PFSK-1 (cell line): ENCODE measurements around the gene ERBB4.

Experiments
- FOXP2 ChIP-seq: optimal IDR thresholded peaks from 2 replicates; pipeline ENCODE3; 2011; ENCODE audit warnings: borderline replicate concordance, control low read depth, inconsistent platforms; ENCODE audit not compliant: insufficient read depth; ENCODE audit errors: extremely low read length, extremely low read depth
- POLR2AphosphoS5 ChIP-seq: IDR thresholded peaks from 2 replicates; pipeline ENCODE4 v1.6.1; 2012; ENCODE audit warnings: low read depth, mild to moderate bottlenecking, control low read depth, low read length, moderate library complexity
- REST ChIP-seq, 2 experiments: IDR thresholded peaks; 2 replicates each; pipeline versions ENCODE4 v1.6.1 to v1.8.0; 2011 to 2012; ENCODE audit warnings: low read depth in 2 of 2, low read length in 2 of 2, control low read depth in 1 of 2, inconsistent platforms in 1 of 2, mild to moderate bottlenecking in 1 of 2, moderate library complexity in 1 of 2; ENCODE audit not compliant: insufficient read depth in 1 of 2
- SIN3A ChIP-seq: IDR thresholded peaks from 2 replicates; pipeline ENCODE4 v1.6.1; 2012; ENCODE audit warnings: mild to moderate bottlenecking, low read length, moderate library complexity, borderline replicate concordance; ENCODE audit not compliant: insufficient read depth
- TAF1 ChIP-seq: IDR thresholded peaks from 2 replicates; pipeline ENCODE4 v1.6.1; 2012; ENCODE audit warnings: low read length, control low read depth, borderline replicate concordance; ENCODE audit not compliant: insufficient read depth

Gene ERBB4

GRCh38 chr2:211609127-211609526, 929.5 kb downstream of the ERBB4 start:
- TF ChIP-seq FOXP2 (no peak), TAF1 (no peak), REST (IDR thresholded peaks at IDR 0.05; ENCODE audit: insufficient read depth in 1 of 2, low read depth in 2 of 2, low read length in 2 of 2) (no peak), SIN3A (no peak), POLR2AphosphoS5 (no peak)

GRCh38 chr2:211599146-211599545, 939.5 kb downstream of the ERBB4 start:
- TF ChIP-seq POLR2AphosphoS5: no peak
- no peak for TF ChIP-seq REST (IDR thresholded peaks at IDR 0.05; ENCODE audit: insufficient read depth in 1 of 2, low read depth in 2 of 2, low read length in 2 of 2)
- TF ChIP-seq TAF1: no peak
- no peak for TF ChIP-seq SIN3A
- no peak for TF ChIP-seq FOXP2

GRCh38 chr2:211598238-211598637, 940.4 kb downstream of the ERBB4 start:
- no peak for TF ChIP-seq REST (IDR thresholded peaks at IDR 0.05; ENCODE audit: insufficient read depth in 1 of 2, low read depth in 2 of 2, low read length in 2 of 2)
- no peak for TF ChIP-seq TAF1
- TF ChIP-seq SIN3A: no peak
- TF ChIP-seq POLR2AphosphoS5: no peak
- TF ChIP-seq FOXP2: no peak

GRCh38 chr2:211591426-211591825, 947.2 kb downstream of the ERBB4 start:
- TF ChIP-seq TAF1 (no peak), SIN3A (no peak), REST (IDR thresholded peaks at IDR 0.05; ENCODE audit: insufficient read depth in 1 of 2, low read depth in 2 of 2, low read length in 2 of 2) (no peak)

GRCh38 chr2:211568439-211568838, 970.2 kb downstream of the ERBB4 start:
- no peak for TF ChIP-seq SIN3A
- TF ChIP-seq FOXP2: no peak
- TF ChIP-seq TAF1: no peak
- TF ChIP-seq REST (IDR thresholded peaks at IDR 0.05; ENCODE audit: insufficient read depth in 1 of 2, low read depth in 2 of 2, low read length in 2 of 2): no peak
